Vagina (tissue), 2 donors: ENCODE measurements around the gene SEC24D. TPM values are rescaled to one million over a fixed set of nuclear protein-coding genes. Genes with fewer than 3 reads are reported as not detected.
"Not testable (repeated sequence)": the region's sequence is repeated elsewhere in the genome, so short reads cannot be mapped to it uniquely, and the experiment has no call there.

Experiments
- DNase-seq, 2 donors: peaks; one replicate each; pipeline ENCODE4 v3.0.0-alpha.2; 2017; ENCODE audit errors: extremely low spot score in 2 of 2
- H3K27ac ChIP-seq: fragments of 200-600 bp; sonication (generic); one replicate; pipeline ENCODE4 v1.5.1; 2019
- H3K27me3 ChIP-seq: fragments of 200-600 bp; sonication (generic); one replicate; pipeline ENCODE4 v1.5.1; 2019
- H3K36me3 ChIP-seq, 2 donors: fragments of 200-600 bp; sonication (generic); one replicate each; pipeline ENCODE4 v1.5.1; 2017 to 2019
- H3K4me1 ChIP-seq: fragments of 200-600 bp; sonication (generic); one replicate; pipeline ENCODE4 v1.5.1; 2019
- H3K4me3 ChIP-seq, 2 donors: fragments of 200-600 bp; sonication (generic); 1 replicate in 1 of 2; 2 replicates in 1 of 2; pipeline ENCODE4 v1.5.1; 2016 to 2019
- H3K9me3 ChIP-seq: fragments of 200-600 bp; sonication (generic); one replicate; pipeline ENCODE4 v1.5.1; 2019
- CTCF ChIP-seq, 3 experiments: fragments of 450-650 bp in 2 of 3; fragments of 200-600 bp in 1 of 3; sonication (generic) in 1 of 3; IDR thresholded peaks; one replicate each; pipeline ENCODE4 v1.5.1; 2017 to 2019; ENCODE audit warnings: antibody characterized with exemption in 3 of 3, mild to moderate bottlenecking in 2 of 3, moderate library complexity in 2 of 3
- POLR2A ChIP-seq, 2 donors: fragments of 450-650 bp; IDR thresholded peaks; one replicate each; pipeline ENCODE4 v1.6.1; 2017; ENCODE audit warnings: antibody characterized with exemption in 2 of 2, mild to moderate bottlenecking in 2 of 2, moderate library complexity in 2 of 2
- POLR2AphosphoS5 ChIP-seq, 2 donors: sonication (generic); formaldehyde crosslinking; IDR thresholded peaks; one replicate each; pipeline ENCODE4 v1.9.0; 2017; ENCODE audit warnings: antibody characterized with exemption in 2 of 2, mild to moderate bottlenecking in 2 of 2, low read depth in 1 of 2; ENCODE audit not compliant: insufficient read depth in 1 of 2
- intact Hi-C: fragments of 100-400 bp; cut with DNase I; formaldehyde crosslinking; loops from one replicate; pipeline ENCODE4 v1.15.1; 2023
- total RNA-seq: library from RNA; depleted of rRNA; stranded (reverse); fragments of >200 nt; gene quantifications from one replicate; pipeline ENCODE4 v1.2.3, GENCODE V29; 2016

The SEC24D gene
- total RNA-seq, 1 donor from 2014 or later = 24.1 TPM

GRCh38 chr4:118879409-118879808 is 43.5 kb upstream of the SEC24D start:
- DNase-seq = no peak
- intact Hi-C loops = no loop called here
- Histone ChIP-seq H3K9me3 (no peaks in the 10 kb centered on the region), H3K27ac (no peak overlapping the region), H3K27me3 (no peaks in the 10 kb centered on the region), H3K36me3 (no peaks in the 10 kb centered on the region), H3K4me3 (no peak overlapping the region), H3K4me1 (no peaks in the 10 kb centered on the region)
- no peak for TF ChIP-seq POLR2A (IDR thresholded peaks at IDR 0.05)

GRCh38 chr4:118878507-118878906 is 42.6 kb upstream of the SEC24D start:
- H3K4me3 ChIP-seq, H3K27me3 ChIP-seq, intact Hi-C loops: not testable (repeated sequence)

GRCh38 chr4:118877797-118878196 is 41.9 kb upstream of the SEC24D start:
- TF ChIP-seq POLR2A (IDR thresholded peaks at IDR 0.05) = no peak
- TF ChIP-seq POLR2AphosphoS5 (IDR thresholded peaks at IDR 0.05; ENCODE audit: insufficient read depth in 1 of 2, low read depth in 1 of 2) = no peak
- TF ChIP-seq CTCF (IDR thresholded peaks at IDR 0.05) = no peak
- Histone ChIP-seq H3K27me3 (no peaks in the 10 kb centered on the region), H3K4me3 (no peak overlapping the region), H3K4me1 (no peaks in the 10 kb centered on the region), H3K27ac (no peak overlapping the region), H3K36me3 (no peaks in the 10 kb centered on the region), H3K9me3 (no peaks in the 10 kb centered on the region)
- intact Hi-C loops = no loop called here
- DNase-seq = no peak

More at GRCh38 chr4:118878507-118878906, 42.6 kb upstream of the SEC24D start:
- not testable (repeated sequence) for H3K4me1 ChIP-seq, H3K9me3 ChIP-seq, H3K36me3 ChIP-seq, H3K27ac ChIP-seq, DNase-seq

- intact Hi-C loops = no loop called here
- no peak for DNase-seq
These were observed 36.3 kb upstream of the SEC24D start for GRCh38 chr4:118872181-118872580.

DNA sequence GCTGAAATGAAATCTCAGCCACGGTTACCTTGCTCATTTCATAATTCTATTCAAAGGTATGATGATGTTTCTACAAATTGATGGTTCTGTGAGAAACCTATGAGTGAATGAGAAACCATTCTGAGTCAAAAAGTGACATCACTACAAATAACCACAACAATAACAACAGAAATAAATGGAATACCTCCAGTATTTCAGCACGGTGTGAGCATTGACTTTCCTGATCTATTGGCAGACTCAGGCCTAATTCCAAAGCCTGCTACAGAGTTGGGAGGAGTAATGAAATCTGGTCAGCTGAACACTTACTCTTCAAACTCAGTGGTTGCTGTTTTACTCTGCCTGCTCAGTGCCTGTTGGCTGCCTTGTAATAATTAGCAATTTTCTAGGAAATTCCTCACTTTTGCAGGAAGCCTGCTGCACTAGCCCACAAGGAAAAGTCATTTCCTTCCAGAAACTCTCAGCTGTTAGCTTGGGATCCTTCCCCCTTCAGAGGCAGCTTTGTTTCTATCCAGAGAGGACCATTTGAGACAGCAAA is 33.9 kb upstream of the SEC24D start:
- no peaks in the 10 kb centered on the region for H3K9me3 ChIP-seq
- H3K4me3 ChIP-seq = no peak overlapping the region
- no peaks in the 10 kb centered on the region for H3K36me3 ChIP-seq
- H3K4me1 ChIP-seq = peaks cover 7% of the 10 kb centered on the region
- peak overlapping the region; percentile 30 for H3K27ac ChIP-seq
- DNase-seq = no peak
- intact Hi-C loops = no loop called here
- H3K27me3 ChIP-seq = no peaks in the 10 kb centered on the region
- TF ChIP-seq CTCF (IDR thresholded peaks at IDR 0.05) (no peak), POLR2AphosphoS5 (IDR thresholded peaks at IDR 0.05; ENCODE audit: insufficient read depth in 1 of 2, low read depth in 1 of 2) (no peak), POLR2A (IDR thresholded peaks at IDR 0.05) (no peak)

More at GRCh38 chr4:118872181-118872580, 36.3 kb upstream of the SEC24D start:
- no peaks in the 10 kb centered on the region for H3K27me3 ChIP-seq
- no peaks in the 10 kb centered on the region for H3K9me3 ChIP-seq
- no peak overlapping the region for H3K4me3 ChIP-seq
- TF ChIP-seq CTCF (IDR thresholded peaks at IDR 0.05) (no peak), POLR2AphosphoS5 (IDR thresholded peaks at IDR 0.05; ENCODE audit: insufficient read depth in 1 of 2, low read depth in 1 of 2) (no peak), POLR2A (IDR thresholded peaks at IDR 0.05) (no peak)
- no peaks in the 10 kb centered on the region for H3K36me3 ChIP-seq
- peaks cover 7% of the 10 kb centered on the region for H3K4me1 ChIP-seq
- H3K27ac ChIP-seq = no peak overlapping the region

DNA sequence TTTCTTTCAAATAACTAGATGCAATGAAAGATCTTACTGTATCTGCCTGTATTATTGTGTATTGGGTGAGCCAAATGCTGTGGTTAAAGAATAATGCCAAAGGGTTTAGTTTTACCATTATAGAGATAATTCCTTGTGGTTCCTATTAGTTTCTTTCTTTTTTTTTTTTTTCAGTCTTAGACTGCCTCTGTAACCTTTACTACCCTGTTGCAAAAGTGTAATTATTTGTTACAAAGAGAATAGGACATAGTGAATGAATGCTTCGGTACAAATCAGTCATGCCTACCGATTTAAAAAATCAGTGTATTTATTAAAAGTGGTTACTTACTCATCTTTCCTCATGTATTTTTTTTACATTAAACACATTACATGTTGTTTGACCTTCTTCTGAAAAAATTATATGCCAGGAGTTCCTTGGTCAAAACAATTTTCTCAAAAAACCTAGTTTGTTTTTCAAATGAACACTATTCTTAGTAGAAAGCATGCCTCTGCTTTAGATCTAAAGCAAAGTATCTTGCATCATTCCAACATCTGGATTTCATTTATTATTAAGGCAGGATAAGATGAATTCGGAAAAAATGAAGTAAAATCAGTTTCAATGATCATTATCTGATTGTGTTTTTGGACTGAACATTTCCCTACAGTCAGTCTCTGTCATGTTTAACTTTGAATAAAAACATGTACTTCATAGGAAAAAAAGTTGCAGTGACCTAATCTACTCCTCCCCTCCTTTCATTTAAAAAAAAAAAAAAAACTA is 31.6 kb upstream of the SEC24D start:
- Histone ChIP-seq H3K4me3 (no peak overlapping the region), H3K4me1 (peaks cover 7% of the 10 kb centered on the region), H3K27ac (no peak overlapping the region), H3K36me3 (no peaks in the 10 kb centered on the region), H3K9me3 (no peaks in the 10 kb centered on the region), H3K27me3 (no peaks in the 10 kb centered on the region)
- no peak for DNase-seq
- intact Hi-C loops = no loop called here
- TF ChIP-seq POLR2A (IDR thresholded peaks at IDR 0.05) (no peak), POLR2AphosphoS5 (IDR thresholded peaks at IDR 0.05; ENCODE audit: insufficient read depth in 1 of 2, low read depth in 1 of 2) (no peak), CTCF (IDR thresholded peaks at IDR 0.05) (no peak)
